ENCODE data around the gene NCK2.

NCK2 gene

DNA sequence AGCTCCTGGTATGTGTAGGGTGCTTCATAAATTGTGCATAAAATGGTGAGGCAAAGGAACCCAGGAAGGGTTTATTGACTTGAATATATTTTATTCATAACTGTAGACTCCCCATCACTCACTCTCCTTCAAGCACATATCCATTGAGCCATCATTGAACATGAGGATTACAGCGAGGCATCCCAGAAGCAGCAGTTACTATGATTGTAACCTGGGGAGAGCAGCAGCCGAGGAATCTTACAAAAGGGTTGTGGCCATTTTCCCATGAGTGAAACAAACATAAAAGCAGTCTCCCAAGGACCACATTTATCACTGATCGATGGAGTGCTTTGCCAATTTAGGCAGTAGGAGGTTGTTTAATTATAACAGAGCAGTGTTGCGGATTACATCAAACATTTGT, 183.4 kb downstream of the NCK2 start:
- no peak for TF ChIP-seq CTCF (IDR thresholded peaks at IDR 0.05; ENCODE audit: low read depth, low read length)
- DNase-seq (ENCODE audit: extremely low read depth, low read depth), result no peak

DNA sequence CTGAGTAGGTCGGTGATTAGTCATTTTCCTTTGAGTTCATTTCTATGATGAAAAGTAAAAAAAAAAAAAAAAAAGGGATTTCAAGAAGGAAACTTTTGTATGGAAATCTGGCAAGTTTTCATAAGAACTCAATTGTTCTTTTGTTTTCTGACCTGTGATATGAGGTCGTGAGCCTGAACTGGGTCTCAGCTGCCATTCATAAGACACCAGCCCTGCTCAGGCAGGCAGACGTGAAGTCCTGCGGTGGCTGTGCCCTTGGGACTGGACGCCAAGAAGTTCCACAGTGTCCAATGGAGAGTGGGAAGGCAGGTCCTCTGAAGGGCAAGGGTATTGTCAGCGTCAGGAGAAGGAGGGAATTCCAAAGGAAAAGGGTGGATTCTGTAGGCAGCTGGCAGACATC, 183.9 kb downstream of the NCK2 start:
- TF ChIP-seq CTCF (IDR thresholded peaks at IDR 0.05; ENCODE audit: low read depth, low read length), result no peak
- no peak for DNase-seq (ENCODE audit: extremely low read depth, low read depth)

- no peak for DNase-seq (ENCODE audit: extremely low read depth, low read depth)
- TF ChIP-seq CTCF (IDR thresholded peaks at IDR 0.05; ENCODE audit: low read depth, low read length), result no peak
Observed at GRCh38 chr2:105929516-105929915, 184.8 kb downstream of the NCK2 start.

- DNase-seq (ENCODE audit: extremely low read depth, low read depth), result no peak
- no peak for TF ChIP-seq CTCF (IDR thresholded peaks at IDR 0.05; ENCODE audit: low read depth, low read length)
Observed at GRCh38 chr2:105932582-105932981, 187.9 kb downstream of the NCK2 start.

DNA sequence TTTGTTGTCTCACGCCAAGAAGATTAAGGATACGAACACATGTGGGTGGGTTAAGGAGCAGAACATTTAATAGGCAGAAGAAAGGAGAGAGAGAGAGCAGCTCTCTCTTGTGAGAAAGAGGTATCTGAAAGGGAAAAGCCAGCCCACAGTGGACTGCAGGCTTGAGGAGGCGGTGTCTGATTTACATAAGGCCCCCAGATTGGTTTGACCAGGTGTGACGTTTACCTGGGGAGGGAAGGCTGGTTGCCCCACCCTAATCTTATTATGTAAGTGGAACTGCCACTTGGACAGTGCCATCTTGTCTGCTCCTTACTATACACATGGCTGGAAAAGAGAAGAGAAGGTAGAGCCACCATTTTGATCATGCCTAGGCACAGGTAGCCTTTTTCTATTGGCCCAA, 189.2 kb downstream of the NCK2 start:
- no peak for TF ChIP-seq CTCF (IDR thresholded peaks at IDR 0.05; ENCODE audit: low read depth, low read length)
- DNase-seq (ENCODE audit: extremely low read depth, low read depth), result no peak

DNA sequence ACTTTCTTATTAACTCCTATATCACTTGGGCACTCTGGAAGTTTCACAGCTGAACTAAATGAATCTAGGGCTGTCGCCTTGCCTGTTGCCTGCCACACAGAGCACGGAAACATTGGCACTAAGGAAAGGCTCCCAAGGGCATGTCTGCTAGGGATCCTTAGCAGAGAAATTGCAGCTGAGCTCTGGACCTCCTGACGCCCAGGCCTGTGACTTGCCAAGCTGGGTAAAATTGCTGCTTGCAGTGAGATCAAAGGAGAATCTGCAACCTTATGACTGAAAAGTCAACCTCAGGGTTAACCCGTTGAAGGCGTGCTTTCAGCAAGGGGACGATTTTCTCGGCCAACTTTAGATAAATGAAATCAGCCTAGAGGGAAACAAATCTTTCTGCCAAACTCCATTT, 189.8 kb downstream of the NCK2 start:
- TF ChIP-seq CTCF (IDR thresholded peaks at IDR 0.05; ENCODE audit: low read depth, low read length), result no peak
- DNase-seq (ENCODE audit: extremely low read depth, low read depth), result no peak

DNA sequence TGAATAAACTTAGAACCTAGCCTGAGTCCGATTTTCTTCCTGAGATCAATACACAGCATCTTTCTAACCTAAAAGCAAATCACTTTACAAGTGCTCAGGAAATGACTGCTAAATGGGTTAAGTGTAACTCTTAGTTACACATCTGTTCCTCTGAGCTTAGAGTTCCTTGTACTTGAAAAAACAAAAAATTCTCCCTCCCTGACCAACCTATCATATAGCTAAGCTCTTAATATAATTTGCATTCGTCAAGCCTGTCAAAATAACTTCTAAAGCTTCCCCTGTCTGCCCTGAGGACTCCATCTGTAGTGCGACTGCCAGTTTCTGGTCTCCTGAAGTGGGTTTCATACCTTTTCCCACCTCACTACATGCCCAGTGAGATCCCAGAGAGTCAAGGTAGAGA, 190.4 kb downstream of the NCK2 start:
- no peak for DNase-seq (ENCODE audit: extremely low read depth, low read depth)
- TF ChIP-seq CTCF (IDR thresholded peaks at IDR 0.05; ENCODE audit: low read depth, low read length), result no peak

Data from AG09319 (cell line).